GM08714 (cell line): ENCODE measurements around the gene PPIP5K1.

Experiments used
- H3K4me3 ChIP-seq: fragments of 200-500 bp; sonication (Bioruptor generic); 2 replicates; pipeline ENCODE4 v1.5.1; 2014; ENCODE audit warnings: mild to moderate bottlenecking, low read length, inconsistent platforms
- ZNF274 ChIP-seq: IDR thresholded peaks from 2 replicates; pipeline ENCODE4 v1.6.1; 2012; ENCODE audit warnings: mild to moderate bottlenecking, low read depth, low read length

Gene PPIP5K1

DNA sequence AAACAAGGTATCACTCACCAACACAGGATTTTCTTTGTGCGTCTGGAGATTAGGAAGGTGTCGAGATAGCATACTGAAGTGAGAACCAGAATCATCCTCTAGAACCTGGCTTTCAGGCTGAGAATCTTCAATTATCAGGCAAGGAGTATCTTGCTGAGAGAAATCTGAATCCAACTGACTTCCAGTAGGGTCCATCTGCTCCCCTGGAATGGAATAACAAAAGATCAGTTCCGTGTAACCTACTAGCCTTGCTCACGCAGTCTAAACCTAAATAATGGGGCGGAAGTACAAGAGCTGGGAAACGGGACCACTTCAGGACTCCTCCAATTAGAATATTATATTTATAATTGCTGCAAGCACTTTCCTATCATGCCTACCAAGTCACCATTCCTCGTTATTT is 97.7 kb downstream of the PPIP5K1 start:
- TF ChIP-seq ZNF274: no peak
- peak overlapping the region; percentile 75 for H3K4me3 ChIP-seq

DNA sequence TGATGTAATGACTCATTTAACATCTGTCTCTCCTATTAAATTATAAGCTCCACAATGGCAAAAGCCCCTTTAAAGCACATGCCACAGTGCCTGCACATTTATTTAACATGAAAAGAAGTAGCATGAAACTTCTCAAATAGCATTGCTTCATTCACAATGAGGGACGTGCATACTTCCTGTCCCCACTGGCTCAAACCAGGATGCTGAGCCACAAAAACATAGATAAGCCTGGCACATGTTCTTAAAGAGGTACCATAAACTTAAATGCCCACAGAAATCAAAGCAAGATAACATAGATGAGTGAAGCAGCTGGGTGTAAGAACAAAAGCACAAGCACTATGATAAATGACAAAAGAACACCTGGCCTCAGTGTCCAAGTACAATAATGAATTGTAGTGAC is 100.8 kb downstream of the PPIP5K1 start:
- no peak for TF ChIP-seq ZNF274

DNA sequence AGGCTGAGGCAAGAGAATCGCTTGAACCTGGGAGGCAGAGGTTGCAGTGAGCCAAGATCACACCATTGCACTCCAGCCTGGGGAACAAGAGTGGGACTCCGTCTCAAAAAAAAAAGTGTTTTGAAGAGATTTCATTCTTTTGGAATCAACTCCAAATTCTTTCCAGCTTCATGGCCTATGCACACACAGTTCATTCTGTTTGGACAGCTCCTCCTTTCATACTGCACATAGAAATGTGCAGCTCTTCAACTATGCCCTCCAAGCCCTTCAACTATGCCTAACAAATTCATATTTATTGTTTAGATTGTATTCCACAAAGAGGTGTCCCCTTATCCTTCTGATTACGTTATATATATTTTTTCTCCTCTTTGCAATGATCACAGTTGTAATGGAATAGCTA is 101.2 kb downstream of the PPIP5K1 start:
- TF ChIP-seq ZNF274: no peak
- no peak overlapping the region for H3K4me3 ChIP-seq

More for the DNA sequence above, 100.8 kb downstream of the PPIP5K1 start:
- no peak overlapping the region for H3K4me3 ChIP-seq

DNA sequence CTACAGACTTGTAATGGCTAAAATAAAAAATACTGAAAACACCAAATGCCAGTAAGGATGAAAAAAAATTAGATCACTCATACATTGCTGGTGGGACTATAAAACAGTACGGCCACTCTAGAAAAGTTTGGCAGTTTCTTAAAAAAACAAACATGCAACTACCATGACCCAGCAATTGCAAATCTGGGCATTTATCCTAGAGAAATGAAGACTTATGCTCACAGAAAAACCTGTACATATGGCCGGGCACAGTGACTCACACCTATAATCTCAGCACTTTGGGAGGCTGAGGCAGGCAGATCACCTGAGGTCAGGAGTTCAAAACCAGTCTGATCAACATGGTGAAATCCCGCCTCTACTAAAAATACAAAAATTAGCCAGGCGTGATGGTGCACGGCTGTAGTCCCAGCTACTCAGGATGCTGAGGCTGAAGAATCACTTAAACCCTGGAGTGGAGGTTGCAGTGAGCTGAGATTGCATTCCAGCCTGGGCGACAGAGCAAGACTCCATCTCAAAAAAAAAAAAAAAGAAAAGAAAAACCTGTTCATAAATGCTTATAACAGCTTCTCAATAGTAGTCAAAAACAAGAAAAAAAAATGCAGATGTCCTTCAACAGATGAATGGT is 102.6 kb downstream of the PPIP5K1 start:
- H3K4me3 ChIP-seq: no peak overlapping the region
- no peak for TF ChIP-seq ZNF274

DNA sequence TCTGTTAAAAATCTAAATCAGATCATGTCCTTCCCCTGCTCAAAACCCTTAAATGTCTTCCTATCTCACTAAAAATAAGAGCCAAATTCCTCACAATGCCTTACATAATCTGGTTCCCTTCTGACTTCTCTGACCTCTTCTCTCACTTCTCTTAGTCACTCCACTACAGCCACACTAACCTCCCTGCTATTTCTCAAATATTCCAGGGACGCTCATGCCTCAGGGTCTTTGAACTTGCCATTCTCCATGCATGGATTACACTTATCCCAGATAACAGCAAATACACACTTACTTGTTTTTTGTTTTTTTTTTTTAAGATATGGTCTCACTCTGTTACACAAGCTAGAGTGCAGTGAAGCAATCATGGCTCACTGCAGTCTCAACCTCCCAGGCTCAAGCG is 105.6 kb downstream of the PPIP5K1 start:
- no peak for TF ChIP-seq ZNF274
- H3K4me3 ChIP-seq: no peak overlapping the region
